Keratinocyte (primary cell): Measurements from ENCODE around the gene LHFPL3. TPM values are rescaled to one million over a fixed set of nuclear protein-coding genes. Genes with fewer than 3 reads are reported as not detected.

Experiments
- DNase-seq: peaks from one replicate; pipeline ENCODE4 v3.0.0-alpha.2; 2011; ENCODE audit warnings: low read depth, missing footprints, low spot score
- FAIRE-seq: peaks from 2 replicates; lab custom pipeline; 2011; peaks lifted over from hg19 to GRCh38; lab: Jason Lieb, UNC
- H2AFZ ChIP-seq: 2 replicates; pipeline ENCODE4 v1.6.0; 2012; ENCODE audit warnings: low read length, control low read depth, inconsistent platforms; ENCODE audit not compliant: control insufficient read depth
- H3K27ac ChIP-seq: 2 replicates; pipeline ENCODE4 v1.5.1; 2011; ENCODE audit warnings: low read length; ENCODE audit not compliant: control insufficient read depth, insufficient read depth
- H3K27me3 ChIP-seq: 3 replicates; pipeline ENCODE4 v1.6.0; 2011; ENCODE audit warnings: low read length; ENCODE audit not compliant: control insufficient read depth, insufficient read depth; ENCODE audit errors: extremely low read depth
- H3K36me3 ChIP-seq, 2 experiments: 2 replicates in 1 of 2; 3 replicates in 1 of 2; pipeline ENCODE4 v1.5.1; 2011; ENCODE audit warnings: low read length in 2 of 2, mild to moderate bottlenecking in 1 of 2; ENCODE audit not compliant: control insufficient read depth in 2 of 2, insufficient read depth in 2 of 2; ENCODE audit errors: extremely low read depth in 1 of 2
- H3K4me1 ChIP-seq: 3 replicates; pipeline ENCODE4 v1.5.1; 2011; ENCODE audit warnings: low read length; ENCODE audit not compliant: control insufficient read depth, insufficient read depth; ENCODE audit errors: extremely low read depth
- H3K4me2 ChIP-seq: 3 replicates; pipeline ENCODE4 v1.6.0; 2011; ENCODE audit warnings: low read depth, low read length; ENCODE audit not compliant: control insufficient read depth, insufficient read depth; ENCODE audit errors: extremely low read depth
- H3K4me3 ChIP-seq, 3 experiments: fragments of 200-600 bp in 1 of 3; sonication (generic) in 1 of 3; 2 replicates in 2 of 3; 3 replicates in 1 of 3; pipeline ENCODE4 v1.5.1; 2011 to 2016; ENCODE audit warnings: low read length in 3 of 3, mild to moderate bottlenecking in 3 of 3, control low read depth in 2 of 3, inconsistent platforms in 1 of 3, low read depth in 1 of 3, mixed read lengths in 1 of 3, mixed run types in 1 of 3, moderate library complexity in 1 of 3; ENCODE audit not compliant: control insufficient read depth in 2 of 3, insufficient read depth in 2 of 3; ENCODE audit errors: extremely low read depth in 1 of 3
- H3K79me2 ChIP-seq: 2 replicates; pipeline ENCODE4 v1.6.0; 2012; ENCODE audit warnings: low read length; ENCODE audit not compliant: control insufficient read depth, insufficient read depth
- H3K9ac ChIP-seq: 3 replicates; pipeline ENCODE4 v1.6.0; 2011; ENCODE audit warnings: low read length; ENCODE audit not compliant: control insufficient read depth, insufficient read depth; ENCODE audit errors: extremely low read depth
- H3K9me1 ChIP-seq: 3 replicates; pipeline ENCODE4 v1.6.0; 2011; ENCODE audit warnings: low read length; ENCODE audit not compliant: control insufficient read depth, insufficient read depth; ENCODE audit errors: extremely low read depth
- H3K9me3 ChIP-seq: 2 replicates; pipeline ENCODE4 v1.5.1; 2012; ENCODE audit warnings: low read depth, low read length; ENCODE audit not compliant: control insufficient read depth
- H4K20me1 ChIP-seq: 3 replicates; pipeline ENCODE4 v1.6.0; 2011; ENCODE audit warnings: low read length; ENCODE audit not compliant: control insufficient read depth, insufficient read depth; ENCODE audit errors: extremely low read depth
- CTCF ChIP-seq, 3 experiments: IDR thresholded peaks in 1 of 3; conservative IDR thresholded peaks in 1 of 3; optimal IDR thresholded peaks in 1 of 3; 2 replicates in 2 of 3; 3 replicates in 1 of 3; pipeline versions ENCODE3 to v1.5.1; 2011; ENCODE audit warnings: low read length in 3 of 3, mild to moderate bottlenecking in 3 of 3, moderate library complexity in 2 of 3, control low read depth in 1 of 3, inconsistent platforms in 1 of 3; ENCODE audit not compliant: insufficient read depth in 2 of 3; ENCODE audit errors: extremely low read depth in 1 of 3
- EZH2 ChIP-seq: IDR thresholded peaks from one replicate; pipeline ENCODE4 v1.6.1; 2012; ENCODE audit warnings: inconsistent platforms, mild to moderate bottlenecking, low read length, moderate library complexity
- dilution Hi-C: fragments of 300-500 bp; cut with MboI; formaldehyde crosslinking; loops from one replicate; pipeline ENCODE4 v1.7.0; 2020; ENCODE audit warnings: low sequenced_read_pairs; ENCODE audit not compliant: extremely low pct_ligation_motif_present
- polyA plus RNA-seq, 5 experiments: library from polyadenylated mRNA; depleted of rRNA in 3 of 5; stranded (reverse) in 3 of 5; stranded (forward) in 1 of 5; unstranded in 1 of 5; fragments of >200 nt; gene quantifications; 1 replicate in 1 of 5; 2 replicates in 3 of 5; 3 replicates in 1 of 5; pipeline versions ENCODE4 v1.2.1 to v1.2.3, GENCODE V29; 2011 to 2012; ENCODE audit warnings: missing spikeins in 2 of 5, low read depth in 1 of 5, low replicate concordance in 1 of 5

The LHFPL3 gene
- polyA plus RNA-seq, 1 donor (not counting 4 experiments of a cell fraction or from before 2014, with no cell fraction given), result not detected

- H3K27me3 ChIP-seq, result no peaks in the 10 kb centered on the region
- H3K9me1 ChIP-seq, result peaks cover 3% of the 10 kb centered on the region
- no peak overlapping the region for H3K4me2 ChIP-seq
- no peak overlapping the region for H2AFZ ChIP-seq
- peaks cover 15% of the 10 kb centered on the region for H3K4me1 ChIP-seq
- dilution Hi-C loops, result no loop called here
- H3K79me2 ChIP-seq, result no peaks in the 10 kb centered on the region
- H3K27ac ChIP-seq, result no peak overlapping the region
- H3K4me3 ChIP-seq, result no peak overlapping the region
- TF ChIP-seq EZH2 (no peak), CTCF (optimal IDR thresholded peaks at IDR 0.05 in 1 of 3, IDR thresholded peaks at IDR 0.05 in 1 of 3, conservative IDR thresholded peaks at IDR 0.05 in 1 of 3; ENCODE audit: extremely low read depth in 1 of 3, insufficient read depth in 2 of 3, low read length in 3 of 3) (no peak)
- no peaks in the 10 kb centered on the region for H3K9me3 ChIP-seq
- no peaks in the 10 kb centered on the region for H4K20me1 ChIP-seq
- H3K9ac ChIP-seq, result no peak overlapping the region
- FAIRE-seq (no peak), DNase-seq (no peak)
- H3K36me3 ChIP-seq, result no peaks in the 10 kb centered on the region
Observed at GRCh38 chr7:104933521-104933988, 605.2 kb downstream of the LHFPL3 start.

GRCh38 chr7:104934665-104935064, 606.3 kb downstream of the LHFPL3 start:
- TF ChIP-seq CTCF (optimal IDR thresholded peaks at IDR 0.05 in 1 of 3, IDR thresholded peaks at IDR 0.05 in 1 of 3, conservative IDR thresholded peaks at IDR 0.05 in 1 of 3; ENCODE audit: extremely low read depth in 1 of 3, insufficient read depth in 2 of 3, low read length in 3 of 3) (no peak), EZH2 (no peak)
- no peaks in the 10 kb centered on the region for H4K20me1 ChIP-seq
- no peak overlapping the region for H2AFZ ChIP-seq
- no peaks in the 10 kb centered on the region for H3K9me1 ChIP-seq
- no peaks in the 10 kb centered on the region for H3K79me2 ChIP-seq
- H3K27ac ChIP-seq, result no peak overlapping the region
- H3K4me2 ChIP-seq, result no peak overlapping the region
- no peak overlapping the region for H3K4me3 ChIP-seq
- H3K9ac ChIP-seq, result no peak overlapping the region
- dilution Hi-C loops, result no loop called here
- no peaks in the 10 kb centered on the region for H3K36me3 ChIP-seq
- no peak for FAIRE-seq
- H3K9me3 ChIP-seq, result no peaks in the 10 kb centered on the region
- no peaks in the 10 kb centered on the region for H3K27me3 ChIP-seq
- DNase-seq, result no peak
- H3K4me1 ChIP-seq, result peaks cover 9% of the 10 kb centered on the region
